Stimulated activated CD4-positive, alpha-beta T cell treated with anti-CD3 and anti-CD28 coated beads, TNF-alpha, amount 100 ng/mL, for 24 hours (primary cell): Measurements from ENCODE around the gene PPP1R14D.

ENCODE experiments used
- DNase-seq, 3 experiments: peaks; one replicate each; pipeline ENCODE4 v3.0.0-alpha.2; 2020; ENCODE audit warnings: low read depth in 3 of 3

The PPP1R14D gene

GRCh38 chr15:40823572-40824343, 4.8 kb downstream of the PPP1R14D start:
- DNase-seq = no peak

GRCh38 chr15:40821195-40821594, 7.3 kb downstream of the PPP1R14D start:
- DNase-seq = no peak

- DNase-seq = no peak
Observed at GRCh38 chr15:40819048-40819447, 9.5 kb downstream of the PPP1R14D start.

- no peak for DNase-seq
Observed at GRCh38 chr15:40815042-40815698, 13.3 kb downstream of the PPP1R14D start.

GRCh38 chr15:40812721-40813425, 15.6 kb downstream of the PPP1R14D start:
- no peak for DNase-seq

GRCh38 chr15:40808861-40809450, 19.6 kb downstream of the PPP1R14D start:
- DNase-seq = no peak

GRCh38 chr15:40807888-40808461, 20.5 kb downstream of the PPP1R14D start:
- DNase-seq = no peak

GRCh38 chr15:40807028-40807887, 21.2 kb downstream of the PPP1R14D start, which contains the start of the genes DNAJC17 and ZFYVE19:
Gene DNAJC17 (minus strand): TSS chr15:40807473. CDS start chr15:40807446, 27 bp downstream.
Gene ZFYVE19 (plus strand): TSS chr15:40807089. CDS start chr15:40807590, 501 bp downstream.
- peak; percentile 87 to 94 (median 92) for DNase-seq

- DNase-seq = no peak
Observed at GRCh38 chr15:40806672-40807027, 21.9 kb downstream of the PPP1R14D start.

GRCh38 chr15:40803688-40804087, 24.8 kb downstream of the PPP1R14D start:
- DNase-seq = no peak

GRCh38 chr15:40803076-40803475, 25.4 kb downstream of the PPP1R14D start:
- DNase-seq = no peak

GRCh38 chr15:40799523-40799922, 29.0 kb downstream of the PPP1R14D start:
- DNase-seq = no peak

GRCh38 chr15:40796512-40796911, 32.0 kb downstream of the PPP1R14D start:
- DNase-seq = no peak

- no peak for DNase-seq
Observed at GRCh38 chr15:40796041-40796440, 32.5 kb downstream of the PPP1R14D start.

- DNase-seq = peak in 1 of 3 experiments; percentile 29
Observed at GRCh38 chr15:40793216-40793989, 35.1 kb downstream of the PPP1R14D start.

GRCh38 chr15:40792394-40792793, 36.1 kb downstream of the PPP1R14D start:
- DNase-seq = no peak

GRCh38 chr15:40790718-40791117, 37.8 kb downstream of the PPP1R14D start:
- DNase-seq = no peak

- DNase-seq = no peak
Observed at GRCh38 chr15:40789999-40790398, 38.5 kb downstream of the PPP1R14D start.

GRCh38 chr15:40789119-40789518, 39.4 kb downstream of the PPP1R14D start:
- DNase-seq = no peak

GRCh38 chr15:40787991-40788390, 40.5 kb downstream of the PPP1R14D start:
- no peak for DNase-seq
